GM18499 (cell line): ENCODE data around the gene MEGF6.
"Not testable (repeated sequence)": the region's sequence is repeated elsewhere in the genome, so short reads cannot be mapped to it uniquely, and the experiment has no call there.

Source experiments
- ATAC-seq: cut with Tn5 transposase; IDR thresholded peaks from one replicate; pipeline ENCODE4 v1.9.1; 2021; ENCODE audit warnings: moderate number of reproducible peaks; ENCODE audit not compliant: insufficient read depth, unreplicated experiment

The MEGF6 gene

DNA sequence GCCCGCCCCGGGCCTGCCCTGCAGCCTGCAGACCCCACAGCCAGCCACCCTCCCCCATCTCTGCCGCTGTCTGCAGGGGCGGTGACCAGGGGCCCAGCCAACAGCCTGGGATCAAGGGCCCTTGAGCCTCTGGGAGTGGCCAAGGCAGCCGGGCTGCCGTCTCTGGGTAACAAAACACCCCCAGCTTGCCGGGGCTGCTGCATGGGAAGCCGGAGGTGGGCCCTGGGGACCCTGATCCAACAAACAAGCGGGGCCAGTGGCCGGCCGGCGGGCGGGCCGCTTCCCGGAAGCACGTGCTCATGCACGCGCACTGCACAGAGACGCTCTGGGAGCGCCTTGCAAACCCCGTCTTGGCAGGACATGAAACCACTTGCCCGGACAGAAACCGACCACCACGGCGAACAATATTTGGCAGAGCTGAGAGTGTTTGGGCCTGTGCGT, 13.2 kb downstream of the MEGF6 start:
- no peak for ATAC-seq

DNA sequence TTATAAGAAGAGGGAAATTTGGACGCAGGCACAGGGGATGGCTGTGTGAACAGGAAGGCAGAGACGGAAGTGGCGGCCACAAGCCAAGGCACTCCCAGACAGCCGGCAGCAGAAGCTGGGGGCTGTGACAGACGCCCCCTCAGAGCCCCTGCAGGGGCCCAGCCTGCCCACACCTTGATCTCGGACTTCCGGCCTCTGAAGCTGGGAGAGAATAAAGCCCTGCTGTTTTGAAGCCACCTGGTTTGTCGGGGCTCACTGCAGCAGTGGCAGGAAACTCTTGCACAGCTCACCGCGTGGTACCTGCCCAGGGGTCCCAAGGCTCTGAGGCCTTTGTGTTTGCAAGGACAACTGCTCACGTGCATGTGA, 13.7 kb downstream of the MEGF6 start:
- no peak for ATAC-seq

DNA sequence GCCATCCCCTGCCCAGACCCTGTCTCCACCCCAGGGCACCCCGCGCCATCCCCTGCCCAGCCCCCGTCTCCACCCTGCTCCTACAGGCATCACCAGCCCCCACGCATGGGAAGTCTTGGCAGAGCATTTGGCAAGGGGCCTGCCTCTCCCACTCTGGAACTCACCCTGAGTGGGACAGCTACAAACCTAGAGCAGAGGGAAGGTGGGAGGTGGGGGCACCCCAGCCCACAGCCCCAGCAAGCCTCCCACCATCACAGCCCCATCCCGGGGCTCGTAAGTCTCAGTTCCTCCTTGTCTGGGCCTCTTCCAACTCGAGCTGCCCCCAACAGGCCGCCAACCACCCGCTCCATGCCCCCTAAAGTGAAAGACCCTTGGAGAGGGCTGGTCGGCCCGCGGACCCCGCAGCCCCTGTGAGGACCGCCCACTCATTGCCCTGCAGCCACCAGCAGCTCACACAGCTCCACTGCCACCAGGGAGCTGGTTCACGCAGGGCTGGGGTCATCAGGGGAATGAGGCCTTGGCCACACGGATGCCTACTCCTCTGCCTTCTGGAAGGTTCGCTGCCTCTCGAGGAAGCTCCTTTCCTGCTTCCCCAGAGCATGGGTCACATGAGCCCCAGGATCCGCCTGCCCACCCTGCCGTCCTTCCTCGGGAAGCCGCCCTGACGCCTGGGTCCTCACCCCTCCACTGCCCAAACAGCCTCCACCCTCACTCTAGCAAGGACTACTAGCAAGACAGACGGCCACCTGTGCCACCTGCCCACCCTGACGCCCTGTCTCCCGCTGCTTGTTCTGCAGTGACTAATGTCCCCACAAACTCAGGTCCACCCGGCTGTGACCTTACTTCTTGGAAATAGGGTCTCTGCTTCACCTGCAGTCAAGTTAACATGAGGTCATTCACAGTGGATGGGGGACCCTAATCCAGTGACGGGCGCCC, 14.4 kb downstream of the MEGF6 start:
- no peak for ATAC-seq

DNA sequence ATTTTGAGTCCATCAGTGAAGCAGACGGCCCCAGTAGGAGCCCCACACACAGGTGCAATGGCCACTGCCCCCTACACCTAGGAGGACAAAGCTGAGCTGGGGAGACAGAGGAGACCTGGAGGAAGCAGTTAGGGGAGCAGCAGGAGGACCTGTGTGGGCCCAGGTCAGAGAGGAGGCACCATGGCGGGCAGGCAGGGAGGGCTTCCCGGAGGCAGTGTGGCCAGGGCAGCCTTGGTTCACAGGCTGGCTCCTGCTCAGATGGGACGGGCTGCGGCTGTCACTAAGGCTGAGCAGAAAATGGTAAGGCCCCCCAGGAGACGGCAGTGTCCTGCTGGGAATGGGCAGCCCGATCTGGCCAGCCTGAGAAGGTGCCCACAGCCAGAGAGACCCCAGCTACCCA, 15.4 kb downstream of the MEGF6 start:
- ATAC-seq = no peak

DNA sequence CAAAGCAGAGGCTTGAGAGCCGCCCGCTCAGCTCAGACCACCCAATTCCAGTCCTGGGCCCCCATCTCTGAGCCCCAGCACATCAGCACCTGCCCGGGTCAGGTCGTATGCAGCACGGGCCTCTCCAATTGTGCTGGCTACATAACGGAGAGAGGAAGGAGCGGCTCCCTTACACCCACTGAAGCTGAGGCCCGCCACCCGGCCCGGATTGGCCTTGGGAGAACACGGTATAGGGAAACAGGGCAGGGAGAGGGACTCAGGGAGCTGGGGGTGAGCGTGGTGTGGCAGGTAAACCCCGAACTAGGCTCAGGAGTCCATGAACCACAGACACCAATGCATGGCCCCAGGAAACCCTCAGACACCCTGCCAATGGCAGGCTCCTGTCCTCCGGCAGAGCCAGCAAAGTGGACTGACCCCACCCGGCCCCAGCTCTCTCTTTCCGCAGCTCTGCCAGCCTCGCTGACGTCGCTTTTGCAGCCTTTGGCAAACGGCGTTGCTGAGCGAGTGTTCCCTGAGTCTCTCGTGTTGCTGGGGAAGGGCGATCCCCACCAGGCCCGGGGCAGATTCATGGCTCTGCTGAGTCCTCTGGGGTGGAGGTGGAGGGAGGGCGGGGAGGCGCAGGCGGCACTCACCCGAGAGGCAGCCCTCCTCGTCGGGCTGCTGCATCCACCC, 16.5 kb downstream of the MEGF6 start:
- no peak for ATAC-seq

DNA sequence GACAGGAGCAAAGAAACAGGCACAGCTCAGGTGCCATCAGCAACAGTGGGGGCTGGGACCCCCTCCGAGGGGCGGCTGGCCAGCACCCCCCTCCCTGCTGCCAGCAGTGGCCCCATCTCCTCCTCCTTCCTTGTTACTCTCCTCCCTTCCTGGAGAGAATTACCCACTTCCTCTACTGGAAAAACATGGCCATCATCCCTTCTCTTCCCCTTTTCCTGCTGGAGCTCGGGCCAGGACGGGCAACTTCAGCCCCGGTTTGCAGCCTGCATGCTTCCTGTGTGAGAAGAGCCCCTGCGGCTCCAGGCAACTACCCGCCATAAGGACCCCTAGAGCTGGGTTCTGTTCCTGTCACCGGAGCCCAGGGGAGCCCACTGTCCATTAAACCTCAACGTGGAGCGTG, 17.6 kb downstream of the MEGF6 start:
- no peak for ATAC-seq

DNA sequence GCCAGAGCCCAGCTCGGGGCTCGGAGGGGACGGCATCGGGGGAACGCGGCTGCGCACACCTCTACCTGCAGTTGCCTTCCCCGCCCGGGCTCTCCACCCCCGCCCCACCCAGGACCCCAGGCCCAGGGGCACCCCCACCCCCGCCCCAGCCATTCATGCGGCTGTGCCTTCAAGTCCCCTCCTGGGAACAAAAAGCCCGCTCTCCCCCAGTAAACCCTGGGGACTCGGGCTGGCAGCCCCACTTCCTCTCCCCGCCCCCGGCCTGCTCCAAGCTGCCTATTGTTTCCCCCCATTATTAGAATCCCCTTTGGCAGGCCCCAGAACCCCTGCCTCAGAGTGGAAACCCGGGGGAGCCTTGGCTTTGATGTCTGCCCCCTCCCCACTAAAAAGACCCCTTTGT, 18.0 kb downstream of the MEGF6 start:
- no peak for ATAC-seq

DNA sequence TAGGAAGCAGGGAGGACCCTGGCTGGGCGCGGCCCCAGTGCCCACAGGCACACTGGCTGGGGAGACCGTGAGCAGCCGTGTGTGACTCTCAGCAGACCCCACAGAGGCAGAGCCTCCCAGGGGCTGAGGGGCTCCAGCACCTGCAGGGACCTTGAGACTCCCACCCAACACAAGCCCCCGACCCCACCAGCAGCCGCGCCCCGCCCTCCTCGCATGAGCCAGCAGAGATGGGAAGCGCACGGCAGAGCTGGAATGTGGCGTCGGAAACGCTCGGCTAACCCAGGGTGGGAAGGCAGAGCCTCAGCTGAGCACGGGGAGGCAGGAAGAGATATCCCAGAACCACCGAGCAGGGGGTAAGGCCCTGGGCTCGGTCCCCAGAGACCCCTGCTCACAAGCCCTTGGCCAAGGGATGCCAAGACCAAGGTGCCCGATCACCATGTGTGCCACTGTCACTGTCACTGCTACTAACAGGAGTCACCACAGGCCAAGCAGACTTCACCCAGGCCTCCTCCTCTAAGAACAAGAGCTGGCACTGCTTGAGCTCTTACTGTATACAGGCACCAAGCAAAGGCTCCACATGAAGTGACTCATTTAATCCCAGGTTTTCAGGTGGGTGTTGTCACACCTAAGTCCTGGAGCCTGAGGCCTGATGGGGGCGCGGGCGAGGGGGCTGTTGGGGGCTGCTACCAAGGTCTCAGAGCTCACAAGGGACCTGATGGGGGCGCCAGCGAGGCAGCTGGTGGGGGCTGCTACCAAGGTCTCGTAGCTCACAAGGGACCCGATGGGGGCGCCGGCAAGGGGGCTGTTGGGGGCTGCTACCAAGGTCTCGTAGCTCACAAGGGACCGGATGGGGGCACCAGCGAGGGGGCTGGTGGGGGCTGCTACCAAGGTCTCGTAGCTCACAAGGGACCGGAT, 20.1 kb downstream of the MEGF6 start:
- ATAC-seq = no peak

DNA sequence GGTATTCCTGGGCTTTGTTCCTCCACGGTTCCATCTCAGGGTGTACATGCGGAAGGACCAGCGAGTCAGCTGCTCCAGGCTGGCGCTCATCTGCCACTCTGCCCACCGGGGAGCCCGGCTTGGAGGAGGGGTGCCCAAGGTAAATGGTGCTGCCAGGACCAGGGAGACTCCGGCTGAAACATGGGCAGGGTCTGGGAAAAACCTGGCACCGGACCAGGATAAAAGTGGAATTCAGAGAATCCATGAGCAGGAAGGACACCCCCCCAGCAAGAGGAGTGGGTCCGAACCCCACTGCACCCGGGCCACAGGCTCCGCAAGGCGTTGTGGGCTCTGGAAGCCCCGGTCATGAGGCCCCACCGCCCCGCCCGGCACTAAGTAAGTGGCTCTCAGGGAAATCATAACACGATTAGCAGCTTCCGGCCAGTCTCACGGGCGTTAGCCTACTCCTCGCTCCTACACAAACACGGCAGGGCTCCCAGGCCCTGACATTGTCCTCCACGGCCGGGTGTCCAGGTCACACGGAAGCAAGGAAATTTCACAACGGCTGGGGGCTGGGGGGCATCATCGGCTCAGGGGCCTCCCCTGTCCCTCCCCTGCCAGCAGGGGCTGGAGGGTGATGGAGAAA, 21.1 kb downstream of the MEGF6 start:
- ATAC-seq = no peak

DNA sequence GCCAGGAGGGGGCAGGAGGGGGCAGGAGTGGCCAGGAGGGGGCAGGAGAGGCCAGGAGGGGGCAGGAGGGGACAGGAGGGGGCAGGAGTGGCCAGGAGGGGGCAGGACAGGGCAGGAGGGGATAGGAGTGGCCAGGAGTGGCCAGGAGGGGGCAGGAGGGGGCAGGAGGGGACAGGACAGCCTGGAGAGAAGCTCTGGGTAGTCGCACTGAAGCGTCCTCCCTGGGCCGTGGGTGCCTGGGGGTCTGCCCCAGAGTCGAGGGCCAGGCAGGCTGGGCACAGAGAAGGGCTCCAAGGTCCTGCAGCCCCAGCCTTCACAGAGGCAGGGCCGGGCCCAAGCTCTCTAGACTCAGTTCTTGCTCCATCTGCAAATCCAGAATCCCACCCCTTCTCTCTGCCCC, 22.9 kb downstream of the MEGF6 start:
- no peak for ATAC-seq

DNA sequence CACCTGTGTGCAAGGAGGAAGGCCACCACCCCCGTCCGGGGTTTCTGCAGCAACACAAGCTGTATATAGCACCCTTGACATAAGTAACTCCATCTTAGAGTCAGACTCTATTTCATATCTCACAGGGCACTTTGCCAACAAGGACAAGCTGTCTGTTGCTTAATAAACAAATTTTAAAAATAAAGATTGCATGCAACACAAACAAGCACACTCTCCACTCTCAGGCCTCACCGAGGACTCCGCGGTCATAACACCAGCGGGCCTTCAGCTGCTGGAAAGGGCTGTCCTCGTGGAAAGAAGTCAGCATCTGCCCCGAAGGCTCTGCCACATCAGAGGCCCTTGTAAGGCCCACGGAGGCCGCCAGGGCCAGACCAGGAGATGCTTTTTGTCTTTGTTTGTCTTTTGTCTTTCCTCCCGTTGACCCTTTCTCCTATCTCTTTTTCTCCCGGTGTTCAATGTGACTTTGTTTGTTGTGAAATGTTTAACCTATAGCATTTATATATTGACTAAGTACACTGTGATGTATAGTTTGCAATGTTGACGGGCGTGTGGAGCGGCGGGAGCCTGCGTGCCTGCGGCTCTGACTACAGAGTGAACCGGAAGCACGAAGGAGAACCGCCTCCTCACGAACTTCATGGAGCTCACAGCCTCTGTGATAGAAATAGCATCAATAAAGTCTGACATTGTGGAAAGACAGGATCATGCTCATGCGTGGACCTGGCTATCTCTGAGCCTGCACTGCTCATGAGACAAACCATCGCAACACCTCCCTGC, 24.1 kb downstream of the MEGF6 start:
- ATAC-seq = no peak

DNA sequence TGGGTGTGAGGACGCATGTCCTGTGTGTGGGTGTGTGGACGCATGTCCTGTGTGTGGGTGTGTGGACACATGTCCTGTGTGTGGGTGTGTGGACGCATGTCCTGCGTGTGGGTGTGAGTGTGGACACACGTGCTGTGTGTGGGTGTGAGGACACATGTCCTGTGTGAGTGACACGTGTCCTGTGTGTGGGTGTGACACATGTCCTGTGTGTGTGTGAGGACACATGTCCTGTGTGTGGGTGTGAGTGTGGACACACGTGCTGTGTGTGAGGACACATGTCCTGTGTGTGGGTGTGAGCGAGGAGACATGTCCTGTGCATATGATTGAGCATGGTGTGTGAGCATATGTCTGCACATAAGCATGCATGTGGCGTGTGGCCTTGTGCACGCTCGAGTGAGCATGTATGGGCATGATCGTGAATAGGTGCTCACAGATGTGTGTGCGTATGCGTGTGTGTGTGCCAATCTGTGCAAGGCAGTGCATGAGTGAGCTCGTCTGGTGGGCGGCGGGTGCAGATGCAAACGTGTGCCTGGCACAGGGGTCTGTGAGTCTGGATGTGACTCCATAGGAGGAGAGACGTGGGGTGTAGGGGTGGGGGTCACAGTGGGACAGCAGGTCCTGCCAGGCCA, 25.3 kb downstream of the MEGF6 start:
- no peak for ATAC-seq

DNA sequence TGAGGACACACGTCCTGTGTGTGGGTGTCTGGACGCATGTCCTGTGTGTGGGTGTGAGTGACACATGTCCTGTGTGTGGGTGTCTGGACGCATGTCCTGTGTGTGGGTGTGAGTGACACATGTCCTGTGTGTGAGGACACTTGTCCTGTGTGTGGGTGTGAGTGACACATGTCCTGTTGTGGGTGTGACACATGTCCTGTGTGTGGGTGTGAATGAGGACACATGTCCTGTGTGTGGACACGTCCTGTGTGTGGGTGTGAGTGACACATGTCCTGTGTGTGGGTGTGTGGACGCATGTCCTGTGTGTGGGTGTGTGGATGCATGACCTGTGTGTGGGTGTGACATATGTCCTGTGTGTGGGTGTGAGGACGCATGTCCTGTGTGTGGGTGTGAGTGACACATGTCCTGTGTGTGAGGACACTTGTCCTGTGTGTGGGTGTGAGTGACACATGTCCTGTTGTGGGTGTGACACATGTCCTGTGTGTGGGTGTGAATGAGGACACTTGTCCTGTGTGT, 25.9 kb downstream of the MEGF6 start:
- not testable (repeated sequence) for ATAC-seq

DNA sequence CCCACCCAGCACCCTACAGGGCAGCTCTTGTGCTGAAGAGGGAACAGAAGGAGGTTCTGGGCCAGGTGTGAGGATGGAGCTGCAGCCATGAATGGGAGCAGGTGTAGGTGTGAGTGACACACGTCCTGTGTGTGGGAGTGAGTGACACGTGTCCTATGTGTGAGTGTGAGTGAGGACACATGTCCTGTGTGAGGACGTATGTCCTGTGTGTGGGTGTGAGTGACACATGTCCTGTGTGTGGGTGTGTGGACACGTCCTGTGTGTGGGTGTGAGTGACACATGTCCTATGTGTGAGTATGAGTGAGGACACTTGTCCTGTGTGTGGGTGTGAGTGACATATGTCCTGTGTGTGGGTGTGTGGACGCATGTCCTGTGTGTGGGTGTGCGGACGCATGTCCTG, 26.4 kb downstream of the MEGF6 start:
- ATAC-seq = no peak

DNA sequence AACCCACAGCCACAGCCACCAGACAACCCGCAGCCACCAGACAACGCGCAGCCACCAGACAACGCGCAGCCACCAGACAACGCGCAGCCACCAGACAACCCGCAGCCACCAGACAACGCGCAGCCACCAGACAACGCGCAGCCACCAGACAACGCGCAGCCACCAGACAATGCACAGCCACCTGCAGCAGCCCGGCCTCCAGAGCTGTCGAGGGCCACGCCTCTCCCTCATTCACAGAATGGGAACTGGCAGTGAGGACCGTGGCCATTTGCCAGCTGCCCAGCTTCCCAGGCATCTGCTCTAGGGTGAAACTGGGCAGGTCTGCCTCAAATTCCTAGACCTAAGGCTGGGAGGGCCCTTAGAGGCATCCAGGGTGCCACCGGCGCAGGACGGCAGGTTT, 27.6 kb downstream of the MEGF6 start:
- ATAC-seq = not testable (repeated sequence)

DNA sequence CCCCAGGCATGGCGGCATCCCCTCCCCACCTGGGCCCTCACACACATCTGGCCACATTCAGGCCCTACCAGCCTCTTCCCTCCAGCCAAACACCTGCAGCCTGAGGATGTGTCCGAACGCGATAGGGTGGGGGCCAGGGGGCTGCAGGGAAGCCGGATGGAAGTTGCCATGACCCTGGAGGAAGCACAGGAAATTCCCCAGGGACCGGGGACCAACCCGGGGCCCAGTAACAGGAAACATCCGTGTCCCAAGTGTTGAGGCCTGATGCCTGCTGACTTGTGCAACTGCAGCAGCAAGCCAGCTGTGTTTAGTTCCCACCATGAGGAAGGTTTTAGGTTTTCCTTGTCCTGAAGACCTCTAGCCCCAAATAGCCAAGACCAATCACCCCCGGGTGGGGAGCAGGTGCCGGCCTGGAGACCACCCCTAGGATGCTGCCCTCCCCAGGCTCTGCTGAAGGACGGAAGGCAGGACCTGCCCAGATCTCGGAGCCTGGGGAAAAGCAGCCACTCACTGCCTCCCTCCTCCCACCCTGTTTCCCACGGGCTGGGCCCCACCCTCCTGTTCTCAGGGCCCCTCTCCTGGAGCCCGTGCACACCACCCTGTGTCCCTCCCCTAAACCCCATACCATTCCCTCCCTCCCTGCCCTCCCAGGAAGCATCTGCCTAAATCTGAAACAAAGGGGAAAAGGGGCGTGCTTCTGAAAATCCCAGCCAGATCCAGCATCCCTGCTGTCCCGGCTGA, 29.8 kb downstream of the MEGF6 start:
- ATAC-seq = no peak

DNA sequence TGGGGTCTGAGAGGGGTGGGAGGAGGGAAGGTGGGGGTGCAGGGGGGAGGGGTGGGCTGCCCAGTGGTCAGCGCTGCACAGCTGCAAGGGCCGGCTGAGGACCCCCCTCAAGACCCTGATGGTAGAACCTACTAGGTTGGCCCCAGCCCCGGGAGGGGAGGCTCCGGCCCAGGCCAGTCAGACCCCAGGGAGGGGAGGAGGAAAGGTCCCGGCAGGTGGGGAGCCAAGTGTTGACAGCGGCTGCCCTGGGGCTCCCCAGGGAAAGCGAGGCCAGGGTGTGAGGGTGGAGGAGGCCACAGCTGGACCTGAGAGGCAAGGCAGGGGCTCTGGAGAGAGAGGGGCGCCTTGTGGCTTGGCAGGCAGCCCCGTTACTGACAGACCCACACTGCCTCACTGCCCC, 31.1 kb downstream of the MEGF6 start:
- no peak for ATAC-seq

DNA sequence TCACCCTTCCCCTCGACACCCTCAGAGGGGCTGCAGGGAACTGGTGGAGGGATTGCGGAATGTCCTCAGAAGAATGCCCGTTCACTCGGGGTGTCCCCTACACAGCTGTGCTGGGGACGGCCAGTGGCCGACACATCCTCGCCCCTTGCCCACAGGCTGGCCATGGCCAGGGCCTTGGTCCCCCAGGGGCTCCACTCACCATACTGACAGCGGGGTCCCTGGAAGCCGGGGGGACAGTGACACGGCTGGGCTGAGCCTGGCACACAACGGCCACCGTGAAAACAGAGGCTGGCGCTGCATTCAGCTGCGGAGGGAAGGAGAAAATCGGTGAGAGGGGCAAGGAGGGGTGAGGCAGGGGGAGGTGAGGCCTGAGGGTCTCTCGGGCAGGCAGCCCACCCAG, 31.7 kb downstream of the MEGF6 start:
- no peak for ATAC-seq
